GM21717 (cell line): ENCODE data around the gene PRKCQ.
"Not testable (repeated sequence)": the region's sequence is repeated elsewhere in the genome, so short reads cannot be mapped to it uniquely, and the experiment has no call there.

Source experiments
- ATAC-seq: cut with Tn5 transposase; IDR thresholded peaks from one replicate; pipeline ENCODE4 v1.9.1; 2021; ENCODE audit warnings: mild to moderate bottlenecking, moderate library complexity; ENCODE audit not compliant: unreplicated experiment

The PRKCQ gene

GRCh38 chr10:6461961-6462360, 118.1 kb downstream of the PRKCQ start:
- no peak for ATAC-seq

GRCh38 chr10:6460861-6461409, 119.1 kb downstream of the PRKCQ start:
- no peak for ATAC-seq

- ATAC-seq, result no peak
Observed at GRCh38 chr10:6458814-6459213, 121.3 kb downstream of the PRKCQ start.

- no peak for ATAC-seq
Observed at GRCh38 chr10:6457376-6457775, 122.7 kb downstream of the PRKCQ start.

- ATAC-seq, result no peak
Observed at GRCh38 chr10:6456067-6456466, 124.0 kb downstream of the PRKCQ start.

GRCh38 chr10:6455592-6455991, 124.5 kb downstream of the PRKCQ start:
- no peak for ATAC-seq

GRCh38 chr10:6446711-6447110, 133.4 kb downstream of the PRKCQ start:
- ATAC-seq, result no peak

- no peak for ATAC-seq
Observed at GRCh38 chr10:6445671-6446316, 134.3 kb downstream of the PRKCQ start.

GRCh38 chr10:6439875-6440274, 140.2 kb downstream of the PRKCQ start:
- ATAC-seq, result not testable (repeated sequence)

- ATAC-seq, result no peak
Observed at GRCh38 chr10:6431861-6432260, 148.2 kb downstream of the PRKCQ start.

GRCh38 chr10:6431186-6431585, 148.9 kb downstream of the PRKCQ start:
- no peak for ATAC-seq

- ATAC-seq, result no peak
Observed at GRCh38 chr10:6430423-6430980, 149.6 kb downstream of the PRKCQ start.

- no peak for ATAC-seq
Observed at GRCh38 chr10:6427357-6427959, 152.6 kb downstream of the PRKCQ start.

GRCh38 chr10:6426317-6426716, 153.8 kb downstream of the PRKCQ start:
- ATAC-seq, result no peak

- no peak for ATAC-seq
Observed at GRCh38 chr10:6423413-6424170, 156.5 kb downstream of the PRKCQ start.

GRCh38 chr10:6423004-6423403, 157.1 kb downstream of the PRKCQ start:
- no peak for ATAC-seq

- ATAC-seq, result no peak
Observed at GRCh38 chr10:6418613-6419216, 161.4 kb downstream of the PRKCQ start.

- ATAC-seq, result no peak
Observed at GRCh38 chr10:6418167-6418566, 161.9 kb downstream of the PRKCQ start.

- ATAC-seq, result no peak
Observed at GRCh38 chr10:6416892-6417512, 163.1 kb downstream of the PRKCQ start.

- no peak for ATAC-seq
Observed at GRCh38 chr10:6411436-6411835, 168.6 kb downstream of the PRKCQ start.

- no peak for ATAC-seq
Observed at GRCh38 chr10:6410830-6411229, 169.2 kb downstream of the PRKCQ start.
